ENCODE data around the gene CRTC3.
"Not testable (repeated sequence)": the region's sequence is repeated elsewhere in the genome, so short reads cannot be mapped to it uniquely, and the experiment has no call there.

CRTC3 gene

DNA sequence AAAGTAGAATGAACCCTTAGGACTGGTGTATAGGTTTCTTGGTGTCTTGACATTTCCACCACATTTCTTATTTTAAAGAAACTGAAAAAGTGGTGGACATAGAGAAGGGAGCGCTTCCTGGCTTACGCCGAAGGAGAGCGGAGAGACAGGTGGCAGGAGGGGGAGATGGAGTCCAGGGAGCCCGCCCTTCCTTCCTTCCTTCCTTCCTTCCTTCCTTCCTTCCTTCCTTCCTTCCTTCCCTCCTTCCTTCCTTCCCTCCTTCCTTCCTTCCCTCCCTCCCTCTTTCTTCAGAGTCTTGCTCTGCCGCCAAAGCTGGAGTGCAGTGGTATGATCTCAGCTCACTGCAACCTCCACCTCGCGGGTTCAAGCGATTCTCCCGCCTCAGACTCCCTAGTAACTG lies 143.6 kb downstream of the CRTC3 start:
- DNase-seq (ENCODE audit: low read depth in 2 of 2): not testable (repeated sequence)

GRCh38 chr15:90674476-90674875 lies 144.8 kb downstream of the CRTC3 start:
- no peak for DNase-seq (ENCODE audit: low read depth in 2 of 2)

DNA sequence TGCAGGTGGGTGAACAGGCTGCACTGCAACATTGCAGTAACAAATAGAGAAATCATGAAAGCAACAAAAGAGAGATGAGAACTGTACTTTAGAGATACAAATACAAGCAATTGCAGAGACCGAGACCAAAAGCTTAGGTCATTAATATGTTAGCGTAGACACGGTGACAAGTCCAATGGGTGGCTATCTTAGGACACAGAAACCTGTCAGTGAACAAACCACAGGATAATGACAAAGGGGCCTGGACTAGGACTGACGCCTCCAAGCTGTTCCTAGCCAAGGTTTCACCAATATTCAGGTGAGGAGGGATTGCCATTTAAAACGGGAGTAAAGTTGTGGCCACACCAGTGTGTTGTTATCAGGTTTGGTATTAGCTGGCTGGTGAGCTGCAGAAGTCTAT lies 145.7 kb downstream of the CRTC3 start:
- DNase-seq (ENCODE audit: low read depth in 2 of 2): no peak

- DNase-seq (ENCODE audit: low read depth in 2 of 2): no peak
Measured at GRCh38 chr15:90677807-90678790, 148.4 kb downstream of the CRTC3 start.

GRCh38 chr15:90679959-90680358 lies 150.2 kb downstream of the CRTC3 start:
- DNase-seq (ENCODE audit: low read depth in 2 of 2): no peak

DNA sequence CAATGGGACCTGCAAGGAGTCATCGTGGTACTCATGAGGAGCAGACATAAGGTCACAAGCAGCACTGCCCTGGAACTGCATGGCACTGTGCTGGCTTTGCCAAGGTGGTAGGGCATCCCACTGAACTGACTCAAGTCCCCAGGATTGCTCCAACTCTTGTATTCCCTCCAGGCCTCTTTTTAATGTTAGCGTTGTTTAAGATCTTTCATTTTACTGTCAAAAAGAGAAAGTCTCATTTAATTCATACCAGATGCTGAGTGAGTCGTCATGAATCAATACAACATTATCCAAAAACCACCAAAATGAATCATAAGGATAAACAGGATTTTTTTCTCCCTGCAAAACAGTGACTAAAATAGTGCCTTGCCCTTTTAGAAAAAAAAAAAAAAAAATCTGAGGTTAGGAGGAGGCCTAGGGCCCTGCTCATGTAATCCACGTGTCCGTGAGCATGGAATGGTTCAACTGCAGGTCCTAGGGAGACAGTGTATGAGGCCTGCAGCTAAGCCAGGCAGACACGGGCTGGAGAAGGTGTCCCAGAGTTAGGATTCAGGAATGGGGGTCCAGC lies 150.7 kb downstream of the CRTC3 start:
- DNase-seq (ENCODE audit: low read depth in 2 of 2): no peak

DNA sequence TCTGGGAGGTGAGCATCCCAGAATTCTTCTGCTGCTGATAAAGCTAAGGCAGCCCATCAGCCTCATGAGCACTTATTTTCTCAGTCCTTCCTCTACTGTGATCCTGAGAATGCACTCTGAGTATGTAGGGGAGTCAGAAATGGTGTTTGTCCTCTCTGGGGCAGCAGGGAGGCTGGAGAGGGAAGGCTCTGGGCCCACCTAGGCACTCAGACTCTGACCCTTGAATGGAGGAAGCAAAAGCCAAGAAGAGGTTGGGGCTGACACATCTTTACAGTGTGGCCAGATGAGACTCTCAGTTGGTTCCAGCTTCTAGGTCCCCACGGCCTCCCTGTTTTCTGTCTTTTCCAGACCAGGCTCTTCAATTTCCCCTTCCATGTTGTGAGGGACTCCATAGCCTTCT lies 151.3 kb downstream of the CRTC3 start:
- DNase-seq (ENCODE audit: low read depth in 2 of 2): no peak

GRCh38 chr15:90681480-90681879 lies 151.8 kb downstream of the CRTC3 start:
- no peak for DNase-seq (ENCODE audit: low read depth in 2 of 2)

DNA sequence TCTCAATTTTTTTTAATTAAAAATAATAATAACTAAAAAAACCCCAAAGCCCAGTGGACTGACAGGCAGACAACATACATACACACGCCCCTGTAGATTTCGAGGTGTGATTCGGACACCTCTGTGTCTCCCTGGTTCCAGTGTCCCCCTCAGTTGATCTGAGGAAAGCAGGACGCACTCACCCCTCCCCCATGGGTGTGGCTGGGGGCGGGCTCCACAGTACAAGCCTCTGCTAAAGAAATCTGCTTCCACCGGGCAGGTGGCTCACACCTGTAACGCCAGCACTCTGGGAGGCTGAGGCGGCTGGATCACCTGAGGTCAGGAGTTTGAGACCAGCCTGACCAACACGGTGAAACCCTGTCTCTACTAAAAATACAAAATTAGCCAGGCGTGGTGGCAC lies 153.6 kb downstream of the CRTC3 start:
- DNase-seq (ENCODE audit: low read depth in 2 of 2): no peak

GRCh38 chr15:90683876-90684275 lies 154.2 kb downstream of the CRTC3 start:
- no peak for DNase-seq (ENCODE audit: low read depth in 2 of 2)

DNA sequence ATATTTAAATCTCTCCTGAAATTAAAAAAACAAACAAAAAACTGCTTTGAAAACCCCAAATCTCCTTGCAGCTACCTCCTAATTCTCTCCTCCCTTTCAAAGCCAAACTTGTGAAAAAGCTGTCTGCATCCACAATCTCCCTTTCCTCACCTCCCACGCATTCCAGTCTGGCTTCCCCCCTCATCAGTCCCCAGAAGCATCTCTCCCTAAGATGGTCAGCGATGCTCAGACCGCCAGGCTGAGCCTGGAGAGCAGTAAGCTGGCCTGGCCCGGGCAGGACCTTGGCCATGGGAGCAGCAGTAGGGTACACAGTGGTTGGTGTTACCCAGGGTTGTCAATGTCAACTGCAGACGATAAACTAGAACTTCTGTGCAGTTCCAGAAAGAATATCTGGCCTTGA lies 154.6 kb downstream of the CRTC3 start:
- no peak for DNase-seq (ENCODE audit: low read depth in 2 of 2)

- DNase-seq (ENCODE audit: low read depth in 2 of 2): no peak
Measured at GRCh38 chr15:90685591-90686434, 156.1 kb downstream of the CRTC3 start.

GRCh38 chr15:90686435-90687218 lies 156.9 kb downstream of the CRTC3 start:
- DNase-seq (ENCODE audit: low read depth in 2 of 2): no peak

- DNase-seq (ENCODE audit: low read depth in 2 of 2): not testable (repeated sequence)
Measured at GRCh38 chr15:90689326-90689961, 159.7 kb downstream of the CRTC3 start.

- DNase-seq (ENCODE audit: low read depth in 2 of 2): no peak
Measured at GRCh38 chr15:90690585-90690984, 160.9 kb downstream of the CRTC3 start.

DNA sequence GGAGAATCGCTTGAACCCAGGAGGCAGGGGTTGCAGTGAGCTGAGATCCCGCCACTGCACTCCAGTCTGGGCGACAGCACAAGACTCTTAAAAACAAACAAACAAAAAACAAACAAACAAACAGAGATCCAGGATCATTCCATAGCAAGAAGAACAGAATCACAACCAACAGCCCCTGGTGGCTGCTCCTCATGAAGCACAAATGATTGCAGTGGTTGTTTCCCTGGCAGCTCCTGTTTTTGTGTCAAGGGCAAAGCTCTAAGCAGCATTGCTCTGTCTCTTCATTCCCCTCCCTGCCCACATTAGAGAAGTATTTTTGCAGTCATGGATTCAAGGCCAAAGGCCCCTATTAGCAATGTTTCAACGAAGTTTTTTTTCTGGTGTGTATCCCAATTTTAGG lies 161.6 kb downstream of the CRTC3 start:
- DNase-seq (ENCODE audit: low read depth in 2 of 2): no peak

GRCh38 chr15:90691982-90692773 lies 162.5 kb downstream of the CRTC3 start:
- no peak for DNase-seq (ENCODE audit: low read depth in 2 of 2)
